CD14-positive monocyte (primary cell): ENCODE results near the gene G6PC1. TPM values are rescaled to one million over a fixed set of nuclear protein-coding genes. Genes with fewer than 3 reads are reported as not detected.
"Not testable (repeated sequence)": the region's sequence is repeated elsewhere in the genome, so short reads cannot be mapped to it uniquely, and the experiment has no call there.

Experiments
- DNase-seq, 3 donors: peaks; one replicate each; pipeline ENCODE4 v3.0.0-alpha.2; 2011 to 2022
- H2AFZ ChIP-seq: 2 replicates; pipeline ENCODE4 v1.6.0; 2012; ENCODE audit warnings: mild to moderate bottlenecking, low read depth, low read length, inconsistent platforms; ENCODE audit not compliant: insufficient read depth, poor library complexity, severe bottlenecking
- H3K27ac ChIP-seq, 2 donors: 1 replicate in 1 of 2; 2 replicates in 1 of 2; pipeline ENCODE4 v1.5.1; 2012 to 2013; ENCODE audit warnings: low read length in 2 of 2, control low read depth in 1 of 2, inconsistent platforms in 1 of 2, low read depth in 1 of 2, mild to moderate bottlenecking in 1 of 2
- H3K27me3 ChIP-seq, 2 donors: one replicate each; pipeline versions ENCODE4 v1.6.0 to v1.6.1; 2011 to 2013; ENCODE audit warnings: low read length in 2 of 2; ENCODE audit not compliant: control insufficient read depth in 2 of 2, insufficient read depth in 2 of 2
- H3K36me3 ChIP-seq, 2 donors: replicated peaks in 1 of 2; 1 replicate in 1 of 2; 2 replicates in 1 of 2; pipeline versions ENCODE4 v1.5.1 to v1.6.1; 2012 to 2013; ENCODE audit warnings: low read length in 2 of 2, control low read depth in 1 of 2, inconsistent platforms in 1 of 2, mild to moderate bottlenecking in 1 of 2; ENCODE audit not compliant: insufficient read depth in 2 of 2, control insufficient read depth in 1 of 2
- H3K4me1 ChIP-seq, 2 donors: 1 replicate in 1 of 2; 2 replicates in 1 of 2; pipeline versions ENCODE4 v1.5.1 to v1.6.1; 2012 to 2013; ENCODE audit warnings: low read length in 2 of 2, control low read depth in 1 of 2, inconsistent platforms in 1 of 2, mild to moderate bottlenecking in 1 of 2, moderate library complexity in 1 of 2; ENCODE audit not compliant: insufficient read depth in 2 of 2, control insufficient read depth in 1 of 2
- H3K4me2 ChIP-seq: replicated peaks from 2 replicates; pipeline ENCODE3; 2012; ENCODE audit warnings: low read length, moderate library complexity, mild to moderate bottlenecking; ENCODE audit not compliant: poor library complexity, severe bottlenecking; ENCODE audit errors: extremely low read depth
- H3K4me3 ChIP-seq, 3 experiments: fragments of 200-600 bp in 1 of 3; sonication (generic) in 1 of 3; replicated peaks in 1 of 3; 1 replicate in 2 of 3; 2 replicates in 1 of 3; pipeline ENCODE4 v1.5.1; 2011 to 2013; ENCODE audit warnings: low read length in 3 of 3, mild to moderate bottlenecking in 3 of 3, control low read depth in 2 of 3, low read depth in 2 of 3, inconsistent platforms in 1 of 3, moderate library complexity in 1 of 3
- H3K79me2 ChIP-seq: 2 replicates; pipeline ENCODE4 v1.6.0; 2012; ENCODE audit warnings: mild to moderate bottlenecking, control low read depth, inconsistent platforms, low read length, moderate library complexity; ENCODE audit not compliant: insufficient read depth
- H3K9ac ChIP-seq: 2 replicates; pipeline ENCODE4 v1.6.0; 2017; ENCODE audit warnings: low read length, mild to moderate bottlenecking; ENCODE audit not compliant: insufficient read depth, poor library complexity, severe bottlenecking
- H3K9me3 ChIP-seq, 2 donors: replicated peaks in 1 of 2; 1 replicate in 1 of 2; 2 replicates in 1 of 2; pipeline versions ENCODE4 v1.5.1 to v1.6.1; 2012 to 2013; ENCODE audit warnings: low read length in 2 of 2, control low read depth in 1 of 2; ENCODE audit not compliant: control insufficient read depth in 1 of 2, insufficient read depth in 1 of 2
- H4K20me1 ChIP-seq: 2 replicates; pipeline ENCODE4 v1.6.0; 2012; ENCODE audit warnings: mild to moderate bottlenecking, low read length, control low read depth, moderate library complexity; ENCODE audit not compliant: insufficient read depth
- H3K27ac Mint-ChIP-seq, 7 donors: one replicate each; pipeline ENCODE4 v1.8.0; 2020; ENCODE audit warnings: mild to moderate bottlenecking in 7 of 7, mixed read lengths in 7 of 7, moderate library complexity in 6 of 7, inconsistent platforms in 2 of 7
- H3K27me3 Mint-ChIP-seq, 3 donors: one replicate each; pipeline ENCODE4 v1.8.0; 2021 to 2022; ENCODE audit warnings: low read depth in 3 of 3, mild to moderate bottlenecking in 3 of 3, mixed read lengths in 3 of 3, moderate library complexity in 3 of 3, inconsistent platforms in 1 of 3
- H3K36me3 Mint-ChIP-seq, 2 donors: one replicate each; pipeline ENCODE4 v1.8.0; 2020; ENCODE audit warnings: mixed read lengths in 2 of 2, inconsistent platforms in 1 of 2, mild to moderate bottlenecking in 1 of 2
- H3K4me1 Mint-ChIP-seq: one replicate; pipeline ENCODE4 v1.8.0; 2020; ENCODE audit warnings: mild to moderate bottlenecking, mixed read lengths
- H3K4me3 Mint-ChIP-seq, 2 donors: one replicate each; pipeline ENCODE4 v1.8.0; 2020; ENCODE audit warnings: mild to moderate bottlenecking in 2 of 2, mixed read lengths in 2 of 2, moderate library complexity in 1 of 2
- H3K9me3 Mint-ChIP-seq, 7 donors: one replicate each; pipeline ENCODE4 v1.8.0; 2020 to 2022; ENCODE audit warnings: mixed read lengths in 7 of 7, mild to moderate bottlenecking in 6 of 7, moderate library complexity in 6 of 7, inconsistent platforms in 2 of 7
- CTCF ChIP-seq: fragments of 200-600 bp; IDR thresholded peaks from one replicate; pipeline ENCODE4 v1.8.0; 2022; ENCODE audit warnings: antibody characterized with exemption, mild to moderate bottlenecking
- WGBS: methylation state at CpG from one replicate; pipeline ENCODE4 v1.1.5; 2013; ENCODE audit warnings: missing lambda C conversion rate; ENCODE audit not compliant: insufficient coverage; 5-methylcytosine and 5-hydroxymethylcytosine counted together
- intact Hi-C, 2 donors: fragments of 100-400 bp; cut with micrococcal nuclease; formaldehyde crosslinking; loops; one replicate each; pipeline versions ENCODE4 v1.15.0 to v1.15.1; 2023
- polyA plus RNA-seq, 3 donors: library from polyadenylated mRNA; depleted of rRNA in 1 of 3; unstranded in 2 of 3; stranded (reverse) in 1 of 3; fragments of 300-500 nt in 2 of 3; fragments of >200 nt in 1 of 3; fragmentation: Illumina TruSeq in 2 of 3; gene quantifications; 1 replicate in 2 of 3; 2 replicates in 1 of 3; pipeline ENCODE4 v1.2.3, GENCODE V29; 2012 to 2021

Gene G6PC1
- polyA plus RNA-seq, 3 donors: not detected

- intact Hi-C loops: no loop called here
- no peak overlapping the region for H2AFZ ChIP-seq
Observed at GRCh38 chr17:42922294-42922693, 21.7 kb downstream of the G6PC1 start.

GRCh38 chr17:42923472-42923871 lies 22.9 kb downstream of the G6PC1 start:
- intact Hi-C loops, H3K36me3 ChIP-seq, H3K9me3 ChIP-seq, H3K9me3 Mint-ChIP-seq, H3K27me3 ChIP-seq, H4K20me1 ChIP-seq, H3K4me1 Mint-ChIP-seq, H3K4me2 ChIP-seq, H3K27ac Mint-ChIP-seq, H3K36me3 Mint-ChIP-seq, H3K27ac ChIP-seq, DNase-seq, H3K79me2 ChIP-seq, H3K4me3 Mint-ChIP-seq, H3K27me3 Mint-ChIP-seq, H2AFZ ChIP-seq, H3K4me3 ChIP-seq, H3K9ac ChIP-seq: not testable (repeated sequence)
- H3K4me1 ChIP-seq: peaks cover 12 to 14% of the 10 kb centered on the region in 2 donors
- WGBS: 92% methylated on average over 5 of the region's 7 CpGs

More at GRCh38 chr17:42922294-42922693, 21.7 kb downstream of the G6PC1 start:
- DNase-seq: no peak
- no peaks in the 10 kb centered on the region for H3K36me3 ChIP-seq
- H3K9ac ChIP-seq: no peak overlapping the region
- H3K4me1 Mint-ChIP-seq: peaks cover 5% of the 10 kb centered on the region
- no peak overlapping the region for H3K27ac Mint-ChIP-seq
- no peak overlapping the region for H3K27ac ChIP-seq
- H3K4me2 ChIP-seq: no peak overlapping the region
- 84% methylated on average over 3 of the region's 7 CpGs for WGBS
- H3K27me3 ChIP-seq: no peaks in the 10 kb centered on the region
- H3K4me3 Mint-ChIP-seq: no peak overlapping the region
- H3K4me1 ChIP-seq: peaks cover 3 to 5% of the 10 kb centered on the region in 2 donors
- H3K79me2 ChIP-seq: no peaks in the 10 kb centered on the region
- TF ChIP-seq CTCF: no peak
- no peaks in the 10 kb centered on the region for H3K36me3 Mint-ChIP-seq
- no peaks in the 10 kb centered on the region for H3K9me3 ChIP-seq
- no peaks in the 10 kb centered on the region for H4K20me1 ChIP-seq
- no peak overlapping the region for H3K4me3 ChIP-seq
- peaks cover 0 to 2% (median 0%) of the 10 kb centered on the region in 7 donors for H3K9me3 Mint-ChIP-seq
- no peaks in the 10 kb centered on the region for H3K27me3 Mint-ChIP-seq
